Peyer's patch (tissue), 4 donors: ENCODE data around the gene SNX9.

Experiments
- POLR2A ChIP-seq, 2 donors: fragments of 450-650 bp; IDR thresholded peaks; one replicate each; pipeline ENCODE4 v1.5.1; 2017; ENCODE audit warnings: antibody characterized with exemption in 2 of 2, mild to moderate bottlenecking in 2 of 2, moderate library complexity in 2 of 2
- TF ChIP-seq, protein P1 (sequence below), 6 experiments: fragments of 450-650 bp in 4 of 6; fragments of 200-600 bp in 2 of 6; sonication (generic) in 1 of 6; IDR thresholded peaks; one replicate each; pipeline ENCODE4 v1.5.1; 2017 to 2019; ENCODE audit warnings: antibody characterized with exemption in 6 of 6, mild to moderate bottlenecking in 3 of 6, moderate library complexity in 1 of 6

DNA sequence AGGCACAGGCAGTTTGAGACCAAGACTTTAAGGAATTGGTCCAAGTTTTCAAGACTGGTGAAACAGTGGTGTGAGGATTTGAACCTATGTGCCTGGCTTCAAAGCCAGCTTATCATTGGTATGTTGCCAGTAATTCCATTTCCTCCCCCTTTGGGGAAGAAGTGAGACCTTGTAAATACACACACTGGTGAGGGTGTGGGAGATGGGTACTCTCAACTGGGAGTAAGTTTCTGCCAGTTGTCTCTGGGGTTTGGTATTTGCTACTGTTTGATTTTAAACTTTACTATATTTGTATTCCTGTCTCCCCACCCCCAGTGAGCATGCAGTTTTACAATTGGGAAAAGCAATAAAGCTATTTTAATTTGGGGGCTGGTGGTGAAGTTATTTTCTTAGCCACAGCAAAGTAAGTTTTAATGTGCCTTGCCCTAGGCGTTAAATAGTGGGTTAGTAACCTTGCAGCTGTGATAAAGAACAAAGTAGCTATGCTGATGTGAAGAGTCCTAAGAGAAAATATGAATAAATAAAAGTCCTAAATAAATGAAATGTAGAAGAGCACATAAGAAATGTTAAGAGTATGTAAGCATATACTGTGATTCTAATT is 31.0 kb downstream of the SNX9 start:
- TF ChIP-seq POLR2A (IDR thresholded peaks at IDR 0.05) = no peak
- TF ChIP-seq, protein P1, sequence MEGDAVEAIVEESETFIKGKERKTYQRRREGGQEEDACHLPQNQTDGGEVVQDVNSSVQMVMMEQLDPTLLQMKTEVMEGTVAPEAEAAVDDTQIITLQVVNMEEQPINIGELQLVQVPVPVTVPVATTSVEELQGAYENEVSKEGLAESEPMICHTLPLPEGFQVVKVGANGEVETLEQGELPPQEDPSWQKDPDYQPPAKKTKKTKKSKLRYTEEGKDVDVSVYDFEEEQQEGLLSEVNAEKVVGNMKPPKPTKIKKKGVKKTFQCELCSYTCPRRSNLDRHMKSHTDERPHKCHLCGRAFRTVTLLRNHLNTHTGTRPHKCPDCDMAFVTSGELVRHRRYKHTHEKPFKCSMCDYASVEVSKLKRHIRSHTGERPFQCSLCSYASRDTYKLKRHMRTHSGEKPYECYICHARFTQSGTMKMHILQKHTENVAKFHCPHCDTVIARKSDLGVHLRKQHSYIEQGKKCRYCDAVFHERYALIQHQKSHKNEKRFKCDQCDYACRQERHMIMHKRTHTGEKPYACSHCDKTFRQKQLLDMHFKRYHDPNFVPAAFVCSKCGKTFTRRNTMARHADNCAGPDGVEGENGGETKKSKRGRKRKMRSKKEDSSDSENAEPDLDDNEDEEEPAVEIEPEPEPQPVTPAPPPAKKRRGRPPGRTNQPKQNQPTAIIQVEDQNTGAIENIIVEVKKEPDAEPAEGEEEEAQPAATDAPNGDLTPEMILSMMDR (IDR thresholded peaks at IDR 0.05) = no peak
